Measurements from ENCODE around the gene UBQLN1. TPM values are rescaled to one million over a fixed set of nuclear protein-coding genes. Genes with fewer than 3 reads are reported as not detected.

Gene UBQLN1
- total RNA-seq, 1 experiment from 2014 or later = 111 TPM

DNA sequence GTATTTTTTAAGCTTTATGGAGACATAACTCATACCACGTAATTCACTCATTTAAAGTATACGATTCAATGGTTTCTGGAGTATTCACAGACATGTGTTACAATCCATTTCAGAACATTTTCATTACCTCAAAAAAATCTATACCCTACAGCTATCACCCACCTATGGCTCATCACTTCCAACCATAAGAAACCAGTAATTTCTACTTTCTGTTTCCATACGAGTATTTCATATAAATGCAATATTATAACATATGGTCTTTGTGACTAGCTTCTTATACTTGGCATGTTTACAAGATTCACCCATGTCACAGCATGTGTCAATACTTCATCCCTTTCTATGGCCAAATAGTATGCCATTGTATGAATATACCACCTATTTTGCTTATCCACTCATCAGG is 18.8 kb downstream of the UBQLN1 start:
- Histone ChIP-seq H2BK20ac (ENCODE audit: low read depth, low read length, poor library complexity, severe bottlenecking) (no peak overlapping the region), H4K20me1 (ENCODE audit: control insufficient read depth, insufficient read depth, insufficient read length) (no peaks in the 10 kb centered on the region), H3K23me2 (ENCODE audit: insufficient read length, low read depth, low read length, poor library complexity, severe bottlenecking) (no peaks in the 10 kb centered on the region), H4K91ac (ENCODE audit: insufficient read length, low read depth, low read length) (no peak overlapping the region), H2BK15ac (ENCODE audit: low read depth, low read length) (no peak overlapping the region), H2AFZ (ENCODE audit: low read length) (no peak overlapping the region), H3K4ac (ENCODE audit: low read depth, low read length) (no peak overlapping the region), H2AK5ac (ENCODE audit: insufficient read length, low read length) (no peak overlapping the region), H3K18ac (ENCODE audit: insufficient read length, low read depth, low read length) (no peak overlapping the region), H3T11ph (ENCODE audit: low read length) (no peak overlapping the region), H3K4me2 (ENCODE audit: insufficient read depth, insufficient read length, low read length) (no peak overlapping the region), H3K9ac (ENCODE audit: extremely low read depth, insufficient read length, low read length) (no peak overlapping the region), H3K79me2 (ENCODE audit: insufficient read depth, low read length) (peaks cover 55% of the 10 kb centered on the region; the same call in 1 of the 2 replicates), H2BK5ac (ENCODE audit: insufficient read length, low read length) (no peak overlapping the region), H3K9me3 (ENCODE audit: control insufficient read depth, low read depth, low read length) (no peaks in the 10 kb centered on the region), H2BK120ac (ENCODE audit: low read depth, low read length, poor library complexity, severe bottlenecking) (no peak overlapping the region), H3K27ac (ENCODE audit: insufficient read length, low read depth, low read length) (no peak overlapping the region), H4K5ac (ENCODE audit: insufficient read length, low read depth, low read length) (no peak overlapping the region), H2BK12ac (ENCODE audit: insufficient read length, low read depth, low read length) (no peak overlapping the region), H4K8ac (replicated peaks; ENCODE audit: insufficient read length, low read depth, low read length) (no peak overlapping the region), H3K23ac (ENCODE audit: insufficient read length, low read depth, low read length) (no peak overlapping the region), H3K14ac (ENCODE audit: insufficient read depth, low read length) (no peak overlapping the region), H3K56ac (ENCODE audit: insufficient read length, low read depth, low read length) (no peak overlapping the region), H3K4me1 (ENCODE audit: insufficient read depth, low read length) (no peaks in the 10 kb centered on the region), H3K79me1 (ENCODE audit: insufficient read depth, low read depth, low read length, poor library complexity, severe bottlenecking) (peaks cover 5% of the 10 kb centered on the region), H3K27me3 (ENCODE audit: insufficient read depth, low read length) (no peaks in the 10 kb centered on the region)
- Mint-ChIP-seq H3K9me3 (no peaks in the 10 kb centered on the region), H3K27me3 (ENCODE audit: low read depth) (no peaks in the 10 kb centered on the region), H3K27ac (no peak overlapping the region), H3K36me3 (ENCODE audit: insufficient read depth in 1 of 3, low read depth in 3 of 3) (peaks cover 1 to 8% (median 5%) of the 10 kb centered on the region in 3 experiments; a peak in 6 of 7 replicates), H3K4me3 (no peak overlapping the region), H3K4me1 (peaks cover 2 to 17% of the 10 kb centered on the region in 2 experiments; a peak in 2 of 4 replicates)
- WGBS (ENCODE audit: extremely low coverage, insufficient read length, low lambda C conversion rate) = 100% methylated on average over 2 of the region's 3 CpGs
- no peak for TF ChIP-seq CTCF (conservative IDR thresholded peaks at IDR 0.05)
- DNase-seq = no peak

All from H9 (cell line).